EL (cell line): ENCODE results near the gene ABTB1.
"Not testable (repeated sequence)": the region's sequence is repeated elsewhere in the genome, so short reads cannot be mapped to it uniquely, and the experiment has no call there.

Experiments
- DNase-seq: peaks from one replicate; pipeline ENCODE4 v3.0.0-alpha.2; 2016

The ABTB1 gene

DNA sequence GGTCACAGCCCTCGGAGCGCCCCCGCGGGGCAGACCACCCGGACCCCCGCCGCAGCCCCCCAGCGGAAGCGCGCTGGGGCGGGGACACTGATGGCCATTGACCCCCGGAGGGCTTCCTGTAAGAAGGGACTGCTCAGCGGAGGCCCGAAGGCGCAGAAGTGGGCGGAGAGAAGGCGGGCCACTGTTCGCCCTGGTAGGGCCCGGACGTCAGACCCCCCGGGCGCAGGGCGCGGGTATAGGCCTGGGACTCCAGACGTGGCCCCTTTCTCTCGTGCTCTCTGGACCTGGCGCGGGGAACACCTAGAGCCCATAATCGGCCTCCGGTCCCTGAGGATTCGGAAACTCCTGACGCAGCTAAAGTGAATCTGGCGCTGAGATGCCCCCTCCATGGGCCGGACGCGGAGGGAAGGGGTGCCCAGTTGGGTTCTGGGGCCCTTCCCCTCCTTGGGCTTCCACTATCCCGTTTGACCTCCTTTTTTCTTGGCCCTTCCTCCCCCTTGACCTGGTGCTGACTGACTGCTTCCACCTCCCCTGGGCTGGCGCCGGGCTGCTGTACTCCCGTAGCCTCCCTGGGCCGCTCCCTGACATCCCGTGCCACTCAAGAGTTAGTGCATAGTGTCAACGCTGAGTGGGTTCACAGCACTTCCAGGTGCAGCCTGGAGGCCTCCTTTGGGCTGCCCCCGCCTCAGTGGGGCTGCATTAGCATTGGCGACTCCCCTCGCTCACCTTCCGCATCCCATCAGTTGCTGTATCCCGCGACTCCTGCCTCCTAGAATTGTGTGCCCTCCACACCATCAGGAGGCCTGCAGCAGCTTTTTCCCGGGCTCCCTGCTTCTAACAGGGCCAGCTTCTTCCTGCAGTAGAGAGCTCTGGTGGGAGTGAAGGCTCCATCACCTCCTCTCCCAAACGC, 694 bp downstream of the ABTB1 start:
- peak; percentile 61 for DNase-seq

DNA sequence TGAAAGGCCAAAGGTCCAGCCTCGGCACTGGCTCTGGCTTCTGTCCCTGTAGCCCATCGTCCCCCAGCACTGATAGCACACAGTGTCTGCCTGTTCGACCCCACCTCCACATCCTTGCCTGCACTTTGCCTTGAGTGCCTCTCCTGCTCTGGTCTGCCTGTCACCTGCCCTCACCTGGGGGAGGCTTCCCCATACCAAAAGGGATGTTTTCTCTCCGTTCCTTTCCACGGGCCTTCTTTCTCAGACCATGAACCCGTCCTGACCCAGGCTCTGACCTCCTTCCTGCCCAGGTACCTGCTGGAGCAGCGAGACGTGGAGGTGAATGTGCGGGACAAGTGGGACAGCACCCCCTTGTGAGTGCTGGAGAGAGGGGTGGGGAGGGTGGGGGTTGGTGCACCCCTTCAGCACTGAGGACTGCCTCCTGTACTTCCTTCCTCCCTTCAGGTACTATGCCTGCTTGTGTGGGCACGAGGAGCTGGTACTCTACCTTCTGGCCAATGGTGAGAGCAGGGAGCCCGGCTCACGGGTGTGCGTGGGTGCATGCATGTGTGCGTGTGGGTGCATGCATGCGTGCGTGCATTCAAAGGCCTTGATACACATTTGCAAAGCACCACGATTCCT, 1.5 kb downstream of the ABTB1 start:
- no peak for DNase-seq

GRCh38 chr3:127674790-127675189, 2.0 kb downstream of the ABTB1 start:
- DNase-seq: no peak

DNA sequence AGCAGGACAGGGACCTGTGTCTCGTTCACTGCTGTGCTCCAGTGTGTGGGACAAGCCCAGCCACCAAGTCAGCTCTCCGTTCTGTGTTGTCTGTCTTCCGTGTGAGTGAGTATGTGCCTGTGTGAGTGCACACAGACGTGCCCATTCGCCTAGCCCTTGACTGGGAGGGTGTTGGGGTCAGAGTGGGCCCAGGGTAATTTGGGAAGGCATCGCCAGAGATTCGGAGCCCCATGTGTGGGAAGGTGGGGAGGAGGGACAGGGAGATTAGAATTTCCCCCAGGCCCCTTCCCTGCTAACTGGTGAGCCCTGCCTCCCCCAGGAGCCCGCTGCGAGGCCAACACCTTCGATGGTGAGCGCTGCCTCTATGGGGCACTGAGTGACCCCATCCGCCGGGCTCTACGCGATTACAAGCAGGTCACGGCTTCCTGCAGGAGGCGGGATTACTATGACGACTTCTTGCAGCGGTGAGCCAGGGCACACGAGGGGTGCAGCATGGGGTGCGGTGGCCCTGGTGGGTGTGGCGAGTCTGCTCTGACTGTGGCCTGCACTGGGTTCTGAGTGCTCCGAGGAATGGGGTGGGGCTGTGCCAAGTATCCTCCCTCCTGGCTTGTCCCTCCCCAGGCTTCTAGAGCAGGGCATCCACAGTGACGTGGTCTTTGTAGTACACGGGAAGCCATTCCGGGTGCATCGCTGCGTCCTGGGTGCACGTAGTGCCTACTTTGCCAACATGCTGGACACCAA, 3.1 kb downstream of the ABTB1 start:
- no peak for DNase-seq

DNA sequence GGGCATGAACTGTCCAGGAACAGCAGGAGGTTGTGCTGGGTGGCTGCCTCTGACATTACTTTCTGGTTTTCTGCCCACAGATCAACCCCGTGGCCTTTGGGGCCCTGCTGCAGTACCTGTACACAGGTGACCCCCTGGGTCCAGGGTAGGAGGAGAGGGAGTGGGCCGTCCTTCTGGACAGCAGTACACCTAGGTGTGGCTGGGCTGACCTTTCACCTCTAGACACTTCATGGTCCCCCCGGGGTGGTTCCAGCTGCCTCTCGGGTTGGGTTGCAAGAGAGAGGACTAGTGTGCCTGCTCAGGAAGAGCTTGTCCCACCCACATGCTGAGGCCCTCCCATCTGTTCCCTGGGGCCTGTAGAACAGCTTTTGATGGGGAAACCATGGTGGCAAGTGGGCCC, 3.7 kb downstream of the ABTB1 start:
- DNase-seq: no peak

DNA sequence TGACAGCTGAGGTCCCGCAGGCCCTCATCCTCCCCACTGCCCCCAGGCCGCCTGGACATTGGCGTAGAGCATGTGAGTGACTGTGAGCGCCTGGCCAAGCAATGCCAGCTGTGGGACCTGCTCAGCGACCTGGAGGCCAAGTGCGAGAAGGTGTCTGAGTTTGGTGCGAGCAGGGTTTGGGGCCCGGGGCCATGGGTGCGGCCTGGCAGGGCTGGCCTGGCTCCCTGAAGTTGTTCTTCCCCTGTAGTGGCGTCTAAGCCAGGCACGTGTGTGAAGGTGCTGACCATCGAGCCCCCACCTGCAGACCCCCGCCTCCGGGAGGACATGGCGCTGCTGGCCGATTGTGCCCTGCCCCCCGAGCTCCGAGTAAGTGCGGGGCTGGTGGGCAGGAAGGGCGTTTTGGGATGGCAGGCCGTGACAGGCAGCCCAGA, 4.2 kb downstream of the ABTB1 start:
- DNase-seq: no peak

DNA sequence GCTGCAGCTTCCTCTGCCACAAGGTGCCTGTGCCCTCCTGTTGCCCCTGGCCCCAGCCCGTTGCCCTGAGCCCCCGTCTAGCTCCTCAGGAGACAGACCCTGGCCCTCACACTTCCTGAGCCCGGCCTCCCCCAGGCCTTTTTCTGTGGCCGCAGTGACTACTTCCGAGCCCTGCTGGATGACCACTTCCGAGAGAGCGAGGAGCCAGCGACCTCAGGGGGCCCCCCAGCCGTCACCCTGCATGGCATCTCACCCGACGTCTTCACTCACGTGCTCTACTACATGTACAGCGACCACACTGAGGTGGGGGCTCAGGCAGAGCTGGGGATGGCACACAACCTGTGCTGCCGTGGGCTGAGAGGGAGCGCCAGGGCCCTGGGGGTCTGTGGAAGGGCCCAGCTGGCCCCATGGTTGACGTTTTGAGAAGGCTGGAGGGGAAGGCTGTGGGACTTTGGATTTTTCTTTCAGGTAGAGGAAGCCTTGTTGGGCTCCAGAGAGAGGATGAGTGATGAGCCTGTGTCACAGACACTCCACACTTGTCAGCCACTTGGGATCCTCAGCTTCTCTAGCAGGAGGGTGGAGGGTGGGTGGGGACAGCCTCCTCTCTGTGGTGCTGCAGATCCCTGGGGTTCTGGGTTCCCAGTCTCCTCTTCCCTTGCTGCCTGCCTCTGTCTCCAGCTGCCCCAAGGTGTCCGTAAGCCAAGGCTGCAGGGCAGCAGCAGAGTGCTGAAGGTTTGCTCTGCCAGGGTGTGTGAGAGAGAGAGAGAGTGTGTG, 5.0 kb downstream of the ABTB1 start:
- no peak for DNase-seq

DNA sequence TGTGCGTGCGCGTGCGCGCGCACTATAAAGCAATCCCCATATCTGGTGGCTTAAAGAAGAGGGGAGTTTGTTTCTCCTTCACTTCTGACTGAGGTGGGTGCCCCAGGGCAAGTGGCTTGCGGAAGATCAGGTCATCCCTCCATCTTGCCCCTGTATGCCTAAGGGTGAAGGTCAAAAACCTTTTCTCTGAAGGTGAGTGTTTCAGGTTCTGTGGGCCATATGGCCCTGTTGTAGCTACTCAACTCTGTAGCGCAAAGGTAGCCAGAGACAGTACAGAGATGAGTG, 5.5 kb downstream of the ABTB1 start:
- DNase-seq: no peak

GRCh38 chr3:127678611-127679533, 6.1 kb downstream of the ABTB1 start:
- DNase-seq: no peak

GRCh38 chr3:127679534-127680145, 6.9 kb downstream of the ABTB1 start:
- no peak for DNase-seq

GRCh38 chr3:127680146-127680661, 7.5 kb downstream of the ABTB1 start:
- DNase-seq: no peak

- DNase-seq: no peak
Observed at GRCh38 chr3:127680798-127681221, 8.1 kb downstream of the ABTB1 start.

DNA sequence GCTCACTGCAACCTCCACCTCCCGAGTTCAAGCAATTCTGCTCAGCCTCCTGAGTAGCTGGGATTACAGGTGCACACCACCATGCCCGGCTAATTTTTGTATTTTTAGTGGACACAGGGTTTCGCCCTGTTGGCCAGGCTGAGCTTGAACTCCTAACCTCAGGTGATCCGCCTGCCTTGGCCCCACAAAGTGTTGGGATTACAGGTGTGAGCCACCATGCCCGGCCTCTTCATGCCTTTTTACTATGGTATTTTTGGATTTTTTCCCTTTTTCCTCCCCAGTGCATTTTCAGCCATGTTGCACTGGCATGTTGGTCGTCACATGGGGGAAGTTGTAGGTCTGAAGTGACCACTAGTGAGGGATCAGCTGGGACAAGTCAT, 9.4 kb downstream of the ABTB1 start:
- DNase-seq: not testable (repeated sequence)

GRCh38 chr3:127682561-127682960, 9.8 kb downstream of the ABTB1 start:
- DNase-seq: no peak

DNA sequence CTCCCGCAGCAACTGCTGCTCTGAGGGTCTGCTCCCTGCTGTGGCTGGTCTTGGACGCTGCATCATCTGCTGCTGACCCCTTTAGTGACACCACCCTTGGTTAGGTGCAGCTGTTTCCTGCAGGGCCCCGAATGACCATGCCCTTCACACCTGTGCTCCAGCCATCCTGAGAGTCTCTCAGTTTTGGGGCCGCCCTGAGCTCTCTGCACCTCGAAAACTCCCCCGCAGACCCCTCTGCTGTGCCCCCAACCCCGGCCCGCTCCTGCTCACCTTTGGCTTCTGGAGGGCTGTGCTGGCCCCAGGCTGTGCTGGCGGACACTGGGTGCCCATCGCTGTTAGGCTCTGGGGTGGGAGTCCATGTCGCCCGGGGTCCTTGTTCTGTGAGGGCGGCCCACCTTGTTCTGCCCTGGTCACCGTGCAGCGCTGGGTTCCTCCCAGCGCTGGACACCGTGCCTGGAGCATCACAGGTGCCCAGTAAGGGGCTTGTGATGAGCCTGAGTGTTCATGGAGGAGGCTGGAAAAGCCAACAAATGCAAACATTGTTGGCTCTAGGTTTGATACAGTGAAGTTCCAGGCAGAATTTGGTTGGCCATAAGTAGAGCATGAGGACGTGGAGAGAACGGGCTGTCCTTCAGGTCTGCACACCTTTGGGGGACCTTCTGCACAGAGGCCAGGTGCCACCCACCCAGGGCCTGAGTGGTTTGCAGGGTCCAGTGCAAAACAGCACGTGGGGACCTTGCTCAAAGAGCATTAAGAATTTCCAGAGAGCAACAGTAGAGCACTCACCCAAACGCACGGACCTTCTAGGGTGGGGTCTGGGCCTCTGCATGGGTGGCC, 12.3 kb downstream of the ABTB1 start:
- DNase-seq: no peak

GRCh38 chr3:127685708-127686511, 13.2 kb downstream of the ABTB1 start:
- no peak for DNase-seq

- no peak for DNase-seq
Observed at GRCh38 chr3:127686512-127686894, 13.8 kb downstream of the ABTB1 start.

DNA sequence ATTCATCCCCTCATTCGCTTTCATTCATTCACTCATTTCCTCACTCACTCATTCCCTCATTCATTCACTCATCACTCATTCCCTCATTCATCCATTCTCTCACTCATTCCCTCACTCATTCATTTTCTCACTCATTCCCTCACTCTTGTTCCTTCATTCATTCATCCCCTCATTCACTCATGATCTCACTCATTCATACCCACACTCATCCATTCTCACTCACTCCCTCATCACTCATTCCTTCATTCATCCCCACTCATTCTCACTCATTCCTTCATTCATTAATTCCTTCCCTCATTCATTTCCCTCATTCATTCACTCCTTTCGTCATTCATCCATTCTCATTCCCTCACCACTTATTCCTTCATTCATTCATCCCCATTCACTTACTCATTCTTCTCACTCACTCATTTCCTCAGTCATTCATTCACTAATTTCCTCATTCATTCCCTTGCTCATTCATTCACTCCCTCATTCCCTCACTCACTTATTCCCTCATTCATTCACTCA, 14.5 kb downstream of the ABTB1 start:
- no peak for DNase-seq

DNA sequence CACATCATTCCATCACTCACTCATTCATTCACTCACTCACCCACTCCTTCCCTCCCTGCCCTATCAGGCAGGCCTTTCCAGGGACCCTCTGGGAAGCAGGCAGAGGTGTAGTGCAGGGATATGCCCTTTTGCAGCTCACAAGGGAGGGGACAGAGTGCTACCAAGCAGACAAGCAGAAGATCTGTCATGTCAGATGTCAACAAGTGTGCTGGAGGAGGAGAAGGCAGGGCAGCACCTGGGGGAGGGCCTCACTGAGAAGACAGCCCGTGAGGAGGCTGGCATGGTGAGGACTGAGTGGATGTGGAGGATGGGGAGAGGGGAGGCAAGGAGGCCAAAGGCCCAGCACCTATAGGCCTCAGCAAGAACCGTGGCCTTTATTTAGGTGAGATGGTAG, 15.3 kb downstream of the ABTB1 start:
- no peak for DNase-seq
